ENCODE data around the gene GPR35. TPM values are rescaled to one million over a fixed set of nuclear protein-coding genes. Genes with fewer than 3 reads are reported as not detected.

Gene GPR35
- total and polyA plus RNA-seq, 2 donors (not counting 3 experiments of a cell fraction or from before 2014, with no cell fraction given) = 0.18 to 0.33 TPM

- CTCF ChIA-PET = no interaction called here
- no peak overlapping the region for H3K4me2 ChIP-seq (ENCODE audit: insufficient read depth, low read length)
- no peaks in the 10 kb centered on the region for H3K9me1 ChIP-seq (replicated peaks; ENCODE audit: control insufficient read depth, extremely low read depth, insufficient read depth, low read length)
- no peak overlapping the region for H2AFZ ChIP-seq (ENCODE audit: low read depth, low read length)
- no TSS peak for BruUV-seq (replicated peaks)
- no peak for TF ChIP-seq POLR2A (IDR thresholded peaks at IDR 0.05; ENCODE audit: low read depth, low read length)
- TF ChIP-seq POLR2AphosphoS5 (IDR thresholded peaks at IDR 0.05; ENCODE audit: insufficient read depth, low read depth, low read length) = no peak
- no peak for TF ChIP-seq GATA2 (IDR thresholded peaks at IDR 0.05; ENCODE audit: insufficient read depth, insufficient read length, low read depth, low read length)
- DNase-seq (ENCODE audit: low read depth, low spot score) (no peak), FAIRE-seq (no peak)
- no peak overlapping the region for H3K27ac ChIP-seq (ENCODE audit: insufficient read depth, low read depth, low read length)
- intact Hi-C loops (cut with micrococcal nuclease) (no loop called here), dilution Hi-C loops (cut with MboI; ENCODE audit: extremely low pct_ligation_motif_present, low sequenced_read_pairs) (no loop called here)
- H3K9me3 ChIP-seq (replicated peaks; ENCODE audit: control insufficient read depth, insufficient read depth, low read length) = no peaks in the 10 kb centered on the region
- no peaks in the 10 kb centered on the region for H3K4me1 ChIP-seq (ENCODE audit: control insufficient read depth, extremely low read depth, insufficient read depth, low read length)
- POLR2A ChIA-PET = no interaction called here
- H3K4me3 ChIP-seq (replicated peaks in 1 of 3; ENCODE audit: insufficient read depth in 1 of 3, low read depth in 1 of 3, low read length in 3 of 3) = no peak overlapping the region
- H3K27me3 ChIP-seq (ENCODE audit: control insufficient read depth in 2 of 2, insufficient read depth in 2 of 2, low read length in 2 of 2) = peaks cover 5 to 10% of the 10 kb centered on the region in 2 experiments
- H4K20me1 ChIP-seq (replicated peaks; ENCODE audit: control insufficient read depth, extremely low read depth, insufficient read depth, low read length) = no peaks in the 10 kb centered on the region
- H3K36me3 ChIP-seq (ENCODE audit: control insufficient read depth in 2 of 2, extremely low read depth in 1 of 2, insufficient read depth in 2 of 2, low read length in 2 of 2) = no peaks in the 10 kb centered on the region
- H3K9ac ChIP-seq (replicated peaks; ENCODE audit: extremely low read depth, insufficient read depth, low read length) = no peak overlapping the region
- H3K79me2 ChIP-seq (ENCODE audit: control insufficient read depth, insufficient read depth, low read length) = no peaks in the 10 kb centered on the region
Measured at GRCh38 chr2:240670402-240670801, 45.1 kb downstream of the GPR35 start.

GRCh38 chr2:240670950-240671349 lies 45.7 kb downstream of the GPR35 start:
- no peaks in the 10 kb centered on the region for H3K4me1 ChIP-seq (ENCODE audit: control insufficient read depth, extremely low read depth, insufficient read depth, low read length)
- DNase-seq (ENCODE audit: low read depth, low spot score) = no peak
- no peaks in the 10 kb centered on the region for H3K79me2 ChIP-seq (ENCODE audit: control insufficient read depth, insufficient read depth, low read length)
- H2AFZ ChIP-seq (ENCODE audit: low read depth, low read length) = no peak overlapping the region
- no peaks in the 10 kb centered on the region for H4K20me1 ChIP-seq (replicated peaks; ENCODE audit: control insufficient read depth, extremely low read depth, insufficient read depth, low read length)
- H3K9me3 ChIP-seq (replicated peaks; ENCODE audit: control insufficient read depth, insufficient read depth, low read length) = no peaks in the 10 kb centered on the region
- BruUV-seq (replicated peaks) = no TSS peak
- no peak overlapping the region for H3K4me3 ChIP-seq (replicated peaks in 1 of 3; ENCODE audit: insufficient read depth in 1 of 3, low read depth in 1 of 3, low read length in 3 of 3)
- ChIA-PET POLR2A (no interaction called here), CTCF (interaction anchor here (1.4 kb wide), 1 partner anchor 170 kb away, joined by 3 read pairs; no protein-coding TSS in a partner anchor)
- H3K27ac ChIP-seq (ENCODE audit: insufficient read depth, low read depth, low read length) = no peak overlapping the region
- peaks cover 5 to 10% of the 10 kb centered on the region in 2 experiments for H3K27me3 ChIP-seq (ENCODE audit: control insufficient read depth in 2 of 2, insufficient read depth in 2 of 2, low read length in 2 of 2)
- dilution Hi-C loops (cut with MboI; ENCODE audit: extremely low pct_ligation_motif_present, low sequenced_read_pairs) (no loop called here), intact Hi-C loops (cut with micrococcal nuclease) (no loop called here)
- no peaks in the 10 kb centered on the region for H3K36me3 ChIP-seq (ENCODE audit: control insufficient read depth in 2 of 2, extremely low read depth in 1 of 2, insufficient read depth in 2 of 2, low read length in 2 of 2)
- no peaks in the 10 kb centered on the region for H3K9me1 ChIP-seq (replicated peaks; ENCODE audit: control insufficient read depth, extremely low read depth, insufficient read depth, low read length)
- no peak overlapping the region for H3K4me2 ChIP-seq (ENCODE audit: insufficient read depth, low read length)
- TF ChIP-seq POLR2A (IDR thresholded peaks at IDR 0.05; ENCODE audit: low read depth, low read length) = no peak
- TF ChIP-seq EZH2 (IDR thresholded peaks at IDR 0.05; ENCODE audit: borderline replicate concordance, low read depth, low read length, severe bottlenecking) = no peak
- no peak for TF ChIP-seq MAX (IDR thresholded peaks at IDR 0.05; ENCODE audit: insufficient read depth, insufficient read length)
- TF ChIP-seq POLR2AphosphoS5 (IDR thresholded peaks at IDR 0.05; ENCODE audit: insufficient read depth, low read depth, low read length) = no peak
- TF ChIP-seq CTCF (IDR thresholded peaks at IDR 0.05; ENCODE audit: extremely low read depth in 1 of 2, insufficient read depth in 1 of 2, low read depth in 1 of 2, low read length in 2 of 2) = no peak
- TF ChIP-seq JUN (IDR thresholded peaks at IDR 0.05; ENCODE audit: borderline replicate concordance, insufficient read depth, insufficient read length, low read depth) = no peak
- TF ChIP-seq GATA2 (IDR thresholded peaks at IDR 0.05; ENCODE audit: insufficient read depth, insufficient read length, low read depth, low read length) = no peak
- no peak for TF ChIP-seq MYC (IDR thresholded peaks at IDR 0.05; ENCODE audit: low read depth, low read length)
- TF ChIP-seq FOS (IDR thresholded peaks at IDR 0.05; ENCODE audit: borderline replicate concordance, insufficient read depth, low read length) = no peak
- no peak overlapping the region for H3K9ac ChIP-seq (replicated peaks; ENCODE audit: extremely low read depth, insufficient read depth, low read length)
- FAIRE-seq = no peak

Data from endothelial cell of umbilical vein (primary cell).